ENCODE data around the gene FASN. TPM values are rescaled to one million over a fixed set of nuclear protein-coding genes. Genes with fewer than 3 reads are reported as not detected.

The FASN gene
- total RNA-seq, 6 donors from 2014 or later = 191 to 805 (median 577) TPM

DNA sequence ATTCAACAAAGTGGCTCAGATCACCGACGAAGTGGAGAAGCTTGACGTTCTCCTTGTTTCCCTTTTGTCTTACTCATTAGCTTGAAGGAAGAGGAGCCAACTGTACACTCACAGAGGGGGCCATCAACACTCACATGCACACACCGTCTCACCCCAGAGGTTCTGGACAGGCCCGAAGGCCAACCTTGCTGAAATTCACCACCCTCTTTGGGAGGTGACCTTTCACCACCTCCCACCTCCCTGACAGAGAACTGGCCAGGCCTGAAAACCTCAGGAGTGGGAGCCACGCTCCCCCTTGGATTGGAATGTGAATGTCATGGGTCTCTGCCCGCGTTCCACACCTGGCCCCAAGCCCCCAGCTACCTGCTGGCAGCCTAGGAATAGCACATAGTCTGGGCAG, 62.5 kb downstream of the FASN start:
- peaks cover 26 to 44% (median 32%) of the 10 kb centered on the region in 4 donors for H3K4me1 ChIP-seq
- no peaks in the 10 kb centered on the region for H3K9me3 ChIP-seq
- H3K36me3 ChIP-seq = peaks cover 0 to 13% (median 0%) of the 10 kb centered on the region in 4 donors
- 81 to 91% methylated on average over 7 to 8 of the region's 8 CpGs for WGBS, 2 donors
- DNase-seq (no peak), ATAC-seq (ENCODE audit: low FRiP score in 2 of 2) (no peak)
- H3K4me3 ChIP-seq = no peak overlapping the region
- H3K27me3 ChIP-seq = peaks cover 0 to 5% (median 1%) of the 10 kb centered on the region in 4 donors
- no peak overlapping the region for H3K27ac ChIP-seq
- TF ChIP-seq, protein P1, sequence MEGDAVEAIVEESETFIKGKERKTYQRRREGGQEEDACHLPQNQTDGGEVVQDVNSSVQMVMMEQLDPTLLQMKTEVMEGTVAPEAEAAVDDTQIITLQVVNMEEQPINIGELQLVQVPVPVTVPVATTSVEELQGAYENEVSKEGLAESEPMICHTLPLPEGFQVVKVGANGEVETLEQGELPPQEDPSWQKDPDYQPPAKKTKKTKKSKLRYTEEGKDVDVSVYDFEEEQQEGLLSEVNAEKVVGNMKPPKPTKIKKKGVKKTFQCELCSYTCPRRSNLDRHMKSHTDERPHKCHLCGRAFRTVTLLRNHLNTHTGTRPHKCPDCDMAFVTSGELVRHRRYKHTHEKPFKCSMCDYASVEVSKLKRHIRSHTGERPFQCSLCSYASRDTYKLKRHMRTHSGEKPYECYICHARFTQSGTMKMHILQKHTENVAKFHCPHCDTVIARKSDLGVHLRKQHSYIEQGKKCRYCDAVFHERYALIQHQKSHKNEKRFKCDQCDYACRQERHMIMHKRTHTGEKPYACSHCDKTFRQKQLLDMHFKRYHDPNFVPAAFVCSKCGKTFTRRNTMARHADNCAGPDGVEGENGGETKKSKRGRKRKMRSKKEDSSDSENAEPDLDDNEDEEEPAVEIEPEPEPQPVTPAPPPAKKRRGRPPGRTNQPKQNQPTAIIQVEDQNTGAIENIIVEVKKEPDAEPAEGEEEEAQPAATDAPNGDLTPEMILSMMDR (IDR thresholded peaks at IDR 0.05) = no peak
- TF ChIP-seq POLR2A (IDR thresholded peaks at IDR 0.05) (no peak), POLR2AphosphoS5 (IDR thresholded peaks at IDR 0.05) (no peak), EP300 (IDR thresholded peaks at IDR 0.05) (no peak)

DNA sequence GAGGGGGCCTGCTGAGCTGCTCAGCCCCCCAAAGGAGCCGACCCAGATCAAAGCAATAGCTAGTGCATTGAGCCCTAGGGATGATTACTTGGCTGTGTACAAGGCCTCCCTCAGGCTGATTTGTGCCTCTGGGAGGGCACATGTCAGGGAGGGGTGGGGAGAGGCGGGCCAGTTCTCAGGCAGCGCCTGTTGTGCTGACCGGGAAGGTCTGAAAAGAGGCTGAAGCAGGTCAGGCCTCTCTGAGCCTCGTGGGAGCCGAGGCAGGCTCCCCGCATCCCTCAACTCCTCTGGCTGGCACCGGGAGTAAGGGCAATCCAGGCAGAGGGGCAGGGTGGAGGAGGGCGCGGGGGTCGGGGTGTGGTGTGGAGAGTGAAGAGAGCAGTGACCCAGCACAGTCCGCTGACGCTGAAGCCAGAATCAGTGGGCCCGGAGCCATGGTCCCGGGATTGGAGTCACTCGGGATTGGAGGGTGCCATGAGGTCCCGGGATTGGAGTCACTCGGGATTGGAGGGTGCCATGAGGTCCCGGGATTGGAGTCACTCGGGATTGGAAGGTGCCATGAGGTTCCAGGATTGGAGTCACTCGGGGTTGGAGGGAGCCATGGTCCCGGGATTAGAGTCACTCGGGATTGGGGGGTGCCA, 63.5 kb downstream of the FASN start:
- Histone ChIP-seq H3K36me3 (peaks cover 0 to 13% (median 0%) of the 10 kb centered on the region in 4 donors), H3K4me1 (peaks cover 32 to 52% (median 40%) of the 10 kb centered on the region in 4 donors), H3K9me3 (no peaks in the 10 kb centered on the region), H3K27me3 (peaks cover 0 to 5% (median 1%) of the 10 kb centered on the region in 4 donors), H3K4me3 (no peak overlapping the region), H3K27ac (no peak overlapping the region)
- DNase-seq = peak in 1 of 2 donors; percentile 66
- 85 to 91% methylated on average over 21 to 23 of the region's 23 CpGs for WGBS, 2 donors
- TF ChIP-seq POLR2A (IDR thresholded peaks at IDR 0.05) = no peak
- TF ChIP-seq POLR2AphosphoS5 (IDR thresholded peaks at IDR 0.05) = no peak
- TF ChIP-seq, protein P1 (IDR thresholded peaks at IDR 0.05) = no peak
- no peak for TF ChIP-seq EP300 (IDR thresholded peaks at IDR 0.05)
- no peak for ATAC-seq (ENCODE audit: low FRiP score in 2 of 2)

DNA sequence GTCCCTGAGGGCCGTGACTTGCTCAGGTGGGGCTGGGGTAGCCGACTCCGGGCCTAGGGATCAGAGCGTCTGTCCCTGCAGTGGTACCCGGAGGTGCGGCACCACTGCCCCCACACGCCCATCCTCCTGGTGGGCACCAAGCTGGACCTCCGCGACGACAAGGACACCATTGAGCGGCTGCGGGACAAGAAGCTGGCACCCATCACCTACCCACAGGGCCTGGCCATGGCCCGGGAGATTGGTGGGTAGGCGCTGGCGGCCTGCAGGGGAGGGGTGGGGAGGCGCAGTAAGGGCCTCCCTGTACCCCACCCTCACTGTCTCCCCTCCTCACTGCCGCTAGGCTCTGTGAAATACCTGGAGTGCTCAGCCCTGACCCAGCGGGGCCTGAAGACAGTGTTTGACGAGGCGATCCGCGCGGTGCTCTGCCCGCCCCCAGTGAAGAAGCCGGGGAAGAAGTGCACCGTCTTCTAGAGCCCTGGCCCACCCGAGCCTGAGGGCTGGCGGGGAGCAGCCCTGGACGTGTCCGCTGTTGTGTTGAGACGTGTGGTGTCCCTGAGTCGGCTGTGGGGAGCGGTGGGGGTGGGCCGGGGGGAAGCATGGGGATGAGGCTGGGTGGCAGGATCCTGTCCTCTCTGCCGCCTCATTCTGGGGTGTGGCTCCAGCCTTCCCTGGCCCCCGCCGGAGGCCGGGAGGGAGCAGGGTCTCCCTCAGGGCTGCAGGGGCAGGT, 64.5 kb downstream of the FASN start:
- TF ChIP-seq POLR2A (IDR thresholded peaks at IDR 0.05) = no peak
- TF ChIP-seq EP300 (IDR thresholded peaks at IDR 0.05) = no peak
- no peak for TF ChIP-seq POLR2AphosphoS5 (IDR thresholded peaks at IDR 0.05)
- TF ChIP-seq, protein P1 (IDR thresholded peaks at IDR 0.05) = no peak
- H3K36me3 ChIP-seq = peaks cover 0 to 13% (median 1%) of the 10 kb centered on the region in 4 donors
- peaks cover 32 to 52% (median 39%) of the 10 kb centered on the region in 4 donors for H3K4me1 ChIP-seq
- H3K4me3 ChIP-seq = no peak overlapping the region
- WGBS, 2 donors = 92 to 95% methylated on average over 26 to 37 of the region's 38 CpGs
- peaks cover 0 to 5% (median 1%) of the 10 kb centered on the region in 4 donors for H3K27me3 ChIP-seq
- no peaks in the 10 kb centered on the region for H3K9me3 ChIP-seq
- no peak overlapping the region for H3K27ac ChIP-seq
- DNase-seq (peak in 1 of 2 donors; percentile 71), ATAC-seq (ENCODE audit: low FRiP score in 2 of 2) (no peak)

DNA sequence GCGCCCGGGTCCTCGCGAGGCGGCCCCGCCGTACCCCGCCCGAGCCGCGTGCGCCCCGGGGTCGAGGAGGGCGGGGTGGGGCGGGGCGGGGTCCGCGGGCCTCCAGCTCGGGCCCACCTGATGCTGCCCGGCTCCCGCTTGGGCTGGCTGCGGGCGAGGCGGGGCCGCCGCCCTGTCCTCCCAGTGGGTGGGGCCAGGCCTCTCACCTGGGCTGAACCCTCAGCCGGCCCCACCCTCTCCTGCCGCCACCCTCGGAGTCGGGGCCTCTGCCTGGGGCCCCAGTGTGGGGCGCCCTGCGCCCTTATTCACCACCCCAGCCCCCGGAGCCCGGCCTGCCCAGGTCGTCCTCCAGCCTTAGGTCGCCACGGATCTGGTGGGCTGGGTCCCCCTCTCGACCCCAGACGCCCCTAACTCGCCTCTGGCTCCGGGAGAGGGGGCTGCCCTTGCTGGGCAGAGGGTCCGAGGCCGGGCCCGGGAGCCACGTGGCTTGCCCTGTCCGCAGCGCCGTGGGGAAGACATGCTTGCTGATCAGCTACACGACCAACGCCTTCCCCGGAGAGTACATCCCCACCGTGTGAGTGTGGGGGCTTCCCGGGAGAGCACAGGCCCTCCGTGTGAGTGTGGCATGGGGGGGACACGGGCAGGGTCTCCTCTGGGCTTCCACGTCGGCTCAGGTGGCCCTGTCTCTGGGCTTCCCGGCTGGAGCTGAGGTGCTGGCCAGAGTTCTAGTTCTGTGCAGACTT, 66.0 kb downstream of the FASN start:
- Histone ChIP-seq H3K27ac (no peak overlapping the region), H3K9me3 (no peaks in the 10 kb centered on the region), H3K36me3 (peaks cover 0 to 13% (median 4%) of the 10 kb centered on the region in 4 donors), H3K4me1 (peaks cover 29 to 41% (median 35%) of the 10 kb centered on the region in 4 donors), H3K27me3 (peaks cover 0 to 5% (median 1%) of the 10 kb centered on the region in 4 donors), H3K4me3 (peak overlapping the region in 3 of 4 donors; percentile 47 to 60 (median 54))
- 3 to 22% methylated on average over 8 to 31 of the region's 59 CpGs for WGBS, 2 donors
- peak; percentile 74 to 88 for DNase-seq
- TF ChIP-seq EP300 (IDR thresholded peaks at IDR 0.05) (no peak), POLR2A (IDR thresholded peaks at IDR 0.05) (no peak), POLR2AphosphoS5 (IDR thresholded peaks at IDR 0.05) (no peak)
- TF ChIP-seq, protein P1 (IDR thresholded peaks at IDR 0.05) = no peak
- peak in 1 of 2 donors; percentile 2 for ATAC-seq (ENCODE audit: low FRiP score in 2 of 2)
